ENCODE data around the gene CCN5. TPM values are rescaled to one million over a fixed set of nuclear protein-coding genes. Genes with fewer than 3 reads are reported as not detected.
"Not testable (repeated sequence)": the region's sequence is repeated elsewhere in the genome, so short reads cannot be mapped to it uniquely, and the experiment has no call there.

Gene CCN5
- total RNA-seq, 1 experiment from 2014 or later: 5.3 TPM

- no peak for DNase-seq (ENCODE audit: extremely low read depth, low read depth)
These were observed 21.5 kb upstream of the CCN5 start for GRCh38 chr20:44693627-44694026.

- DNase-seq (ENCODE audit: extremely low read depth, low read depth): no peak
These were observed 21.0 kb upstream of the CCN5 start for GRCh38 chr20:44694159-44694558.

GRCh38 chr20:44695295-44695673 is 19.9 kb upstream of the CCN5 start:
- no peak for DNase-seq (ENCODE audit: extremely low read depth, low read depth)

GRCh38 chr20:44695674-44696300 is 19.4 kb upstream of the CCN5 start:
- DNase-seq (ENCODE audit: extremely low read depth, low read depth): no peak

GRCh38 chr20:44696315-44696714 is 18.9 kb upstream of the CCN5 start:
- DNase-seq (ENCODE audit: extremely low read depth, low read depth): no peak

- DNase-seq (ENCODE audit: extremely low read depth, low read depth): not testable (repeated sequence)
These were observed 18.1 kb upstream of the CCN5 start for GRCh38 chr20:44697041-44697440.

GRCh38 chr20:44698351-44698750 is 16.8 kb upstream of the CCN5 start:
- DNase-seq (ENCODE audit: extremely low read depth, low read depth): no peak

GRCh38 chr20:44700306-44700705 is 14.9 kb upstream of the CCN5 start:
- DNase-seq (ENCODE audit: extremely low read depth, low read depth): no peak

- DNase-seq (ENCODE audit: extremely low read depth, low read depth): no peak
These were observed 13.9 kb upstream of the CCN5 start for GRCh38 chr20:44701118-44701857.

- no peak for DNase-seq (ENCODE audit: extremely low read depth, low read depth)
These were observed 13.3 kb upstream of the CCN5 start for GRCh38 chr20:44701858-44702256.

GRCh38 chr20:44702776-44703175 is 12.4 kb upstream of the CCN5 start:
- no peak for DNase-seq (ENCODE audit: extremely low read depth, low read depth)

- no peak for DNase-seq (ENCODE audit: extremely low read depth, low read depth)
These were observed 11.8 kb upstream of the CCN5 start for GRCh38 chr20:44703183-44703925.

GRCh38 chr20:44703956-44704488 is 11.1 kb upstream of the CCN5 start:
- DNase-seq (ENCODE audit: extremely low read depth, low read depth): no peak

- no peak for DNase-seq (ENCODE audit: extremely low read depth, low read depth)
These were observed 10.6 kb upstream of the CCN5 start for GRCh38 chr20:44704551-44704971.

GRCh38 chr20:44705364-44706094 is 9.6 kb upstream of the CCN5 start:
- no peak for DNase-seq (ENCODE audit: extremely low read depth, low read depth)

- DNase-seq (ENCODE audit: extremely low read depth, low read depth): no peak
These were observed 8.7 kb upstream of the CCN5 start for GRCh38 chr20:44706301-44707017.

GRCh38 chr20:44707018-44707579 is 8.1 kb upstream of the CCN5 start:
- DNase-seq (ENCODE audit: extremely low read depth, low read depth): no peak

- DNase-seq (ENCODE audit: extremely low read depth, low read depth): no peak
These were observed 5.8 kb upstream of the CCN5 start for GRCh38 chr20:44709380-44709779.

GRCh38 chr20:44709797-44710196 is 5.4 kb upstream of the CCN5 start:
- no peak for DNase-seq (ENCODE audit: extremely low read depth, low read depth)

GRCh38 chr20:44711237-44711636 is 3.9 kb upstream of the CCN5 start:
- no peak for DNase-seq (ENCODE audit: extremely low read depth, low read depth)

All from NCI-H460 (cell line).